ENCODE data around the gene FBXL17.
"Not testable (repeated sequence)": the region's sequence is repeated elsewhere in the genome, so short reads cannot be mapped to it uniquely, and the experiment has no call there.

Gene FBXL17

DNA sequence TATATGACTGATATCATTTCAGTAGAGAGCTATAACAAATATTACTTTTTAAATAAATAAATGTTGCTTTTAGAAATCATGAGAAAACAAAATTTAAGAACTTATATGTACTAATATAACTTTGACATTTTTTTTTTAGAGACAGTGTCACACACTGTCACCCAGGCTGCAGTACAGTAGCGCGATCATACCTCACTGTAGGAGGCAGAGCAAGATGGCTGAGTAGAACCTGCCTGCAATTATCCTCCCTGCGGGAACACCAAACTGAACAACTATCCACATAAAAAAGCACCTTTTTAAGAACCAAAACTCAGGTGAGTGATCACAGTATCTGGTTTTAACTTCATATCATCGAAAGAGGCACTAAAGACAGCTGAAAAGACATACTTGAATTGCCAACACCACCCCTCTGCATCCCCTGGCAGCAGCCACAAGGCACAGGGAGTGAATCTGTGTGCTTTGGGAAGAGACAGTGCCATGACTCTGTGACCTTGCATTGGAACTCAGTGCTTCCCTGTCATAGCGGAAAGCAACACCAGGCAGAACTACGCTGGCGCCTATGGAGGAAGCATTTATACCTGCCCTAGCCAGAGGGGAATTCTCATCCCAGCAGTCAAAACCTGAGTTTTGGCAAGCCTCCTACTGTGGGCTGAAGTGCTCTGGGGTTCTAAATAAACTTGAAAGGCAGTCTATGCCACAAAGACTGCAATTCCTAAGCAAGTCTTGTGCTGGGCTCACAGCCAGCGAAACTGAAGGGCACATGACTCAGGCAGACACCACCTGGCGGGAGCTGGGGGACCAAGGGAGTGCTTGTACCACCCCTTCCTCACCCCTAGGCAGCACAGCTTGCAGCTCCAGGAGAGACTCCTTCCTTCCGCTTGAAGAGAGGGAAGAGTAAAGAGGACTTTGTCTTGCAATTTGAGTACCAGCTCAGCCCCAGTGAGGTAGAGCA, 142.7 kb downstream of the FBXL17 start:
- DNase-seq: no peak

DNA sequence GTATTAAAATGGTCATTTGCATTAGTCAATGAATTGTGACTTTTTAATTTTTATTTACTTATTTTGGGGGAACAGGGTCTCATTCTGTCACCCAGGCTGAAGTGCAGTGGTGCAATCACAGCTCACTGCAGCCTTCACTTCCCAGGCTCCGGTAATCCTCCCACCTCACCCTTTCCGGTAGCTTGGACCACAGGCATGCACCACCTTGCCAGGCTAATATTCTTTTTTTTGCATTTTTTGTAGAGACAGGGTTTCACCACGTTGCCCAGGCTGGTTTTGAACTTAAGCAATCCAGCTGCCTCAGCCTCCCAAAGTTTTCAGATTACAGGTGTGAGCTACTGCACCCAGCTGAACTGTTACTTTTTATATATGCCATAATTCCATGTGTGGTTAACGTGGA, 143.4 kb downstream of the FBXL17 start:
- DNase-seq: no peak

DNA sequence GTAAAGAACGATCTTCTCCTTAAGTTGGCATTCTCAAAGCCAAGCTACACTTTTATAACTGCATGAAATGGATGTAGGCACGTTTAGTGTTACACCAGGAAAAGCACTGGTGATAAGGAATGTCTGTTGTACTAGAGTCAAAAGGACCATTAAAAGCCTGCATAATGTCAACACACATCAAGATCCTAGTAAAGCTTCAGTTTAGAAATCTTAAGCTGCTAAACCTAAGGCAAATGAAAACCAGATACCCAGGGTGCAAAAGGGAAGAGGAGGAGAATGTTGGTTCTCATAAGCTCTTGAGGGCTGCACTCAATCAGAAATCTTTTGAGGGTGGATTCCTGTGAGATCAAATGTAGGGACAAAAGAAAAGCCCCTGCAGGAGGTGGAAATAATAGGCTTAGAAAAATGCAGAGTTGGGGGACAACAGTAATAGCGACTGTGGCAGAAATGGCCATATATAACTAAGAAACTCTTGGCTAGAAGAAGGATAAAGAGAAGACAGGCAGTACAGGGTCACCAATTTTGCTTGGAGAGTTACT, 148.2 kb downstream of the FBXL17 start:
- DNase-seq: no peak

DNA sequence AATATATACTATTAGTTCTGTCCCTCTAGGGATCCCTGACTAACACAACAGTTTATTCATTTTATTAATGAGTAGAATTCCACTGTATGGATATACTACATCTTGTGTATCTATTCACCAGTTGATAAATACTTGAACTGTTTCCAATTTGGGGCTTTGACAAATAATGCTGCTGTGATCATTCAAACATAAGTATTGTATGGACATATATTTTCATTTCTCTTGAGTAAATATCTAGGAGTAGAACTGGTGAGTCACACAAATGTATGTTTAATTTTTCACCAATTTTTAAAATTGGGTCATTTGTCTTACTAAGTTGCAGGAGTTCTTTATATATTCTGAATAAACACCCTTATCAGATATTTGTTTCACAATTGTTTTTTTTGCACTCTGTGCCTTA, 149.1 kb downstream of the FBXL17 start:
- no peak for DNase-seq

DNA sequence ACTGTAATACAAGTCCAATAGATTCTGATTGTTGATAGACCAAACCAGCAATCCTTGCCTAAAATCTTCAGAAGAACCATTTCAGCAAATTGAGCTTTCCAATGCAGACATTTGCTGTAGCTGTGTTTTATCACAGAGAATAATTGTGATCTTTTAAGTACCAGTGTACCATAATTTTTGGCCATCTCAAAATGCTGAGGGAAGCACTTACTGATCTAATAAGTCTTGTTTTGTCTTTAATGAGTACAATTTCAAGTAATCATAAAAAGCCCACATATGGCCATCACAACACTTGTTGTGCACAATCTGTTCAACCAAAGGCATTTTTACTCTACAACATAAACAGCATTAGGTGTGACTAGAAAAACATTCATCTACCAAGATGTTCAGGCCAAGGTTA, 159.9 kb downstream of the FBXL17 start:
- DNase-seq: no peak

DNA sequence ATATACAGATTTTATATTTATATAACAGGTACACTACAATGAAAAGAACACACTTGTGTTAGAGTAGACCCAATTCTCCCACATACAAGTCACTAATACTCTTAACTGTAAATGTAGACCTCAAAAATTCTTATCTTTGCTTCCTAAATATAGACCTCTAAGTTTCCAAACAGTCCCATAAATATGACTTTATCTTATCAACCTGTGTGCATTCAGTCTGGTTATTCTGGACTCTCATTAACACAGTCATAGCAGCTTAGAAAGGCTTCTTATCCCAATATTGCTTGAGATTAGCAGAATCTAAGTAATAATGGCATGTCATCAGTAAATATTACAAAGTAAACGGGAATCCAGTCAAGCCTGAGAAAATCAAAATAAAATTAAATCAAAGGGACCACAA, 161.1 kb downstream of the FBXL17 start:
- DNase-seq: no peak

DNA sequence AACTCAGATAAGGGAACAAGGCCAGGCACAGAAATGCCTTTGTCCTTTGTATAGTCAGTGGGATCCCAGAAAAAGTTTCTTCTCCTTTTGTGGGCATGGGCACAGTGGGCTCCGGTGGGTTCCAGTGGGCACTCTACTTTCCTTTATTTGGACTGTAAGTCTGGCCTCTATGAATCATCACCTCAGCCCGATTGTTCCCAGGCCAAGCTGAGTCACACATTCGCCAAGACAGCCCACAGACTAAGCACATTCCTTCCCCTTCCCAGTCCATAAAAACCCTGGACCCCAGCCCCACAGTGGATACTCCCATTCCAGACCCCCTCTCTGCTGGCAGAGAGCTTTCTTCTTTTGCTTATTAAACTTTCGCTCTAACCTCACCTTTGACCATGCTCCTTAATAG, 165.0 kb downstream of the FBXL17 start:
- DNase-seq: no peak

DNA sequence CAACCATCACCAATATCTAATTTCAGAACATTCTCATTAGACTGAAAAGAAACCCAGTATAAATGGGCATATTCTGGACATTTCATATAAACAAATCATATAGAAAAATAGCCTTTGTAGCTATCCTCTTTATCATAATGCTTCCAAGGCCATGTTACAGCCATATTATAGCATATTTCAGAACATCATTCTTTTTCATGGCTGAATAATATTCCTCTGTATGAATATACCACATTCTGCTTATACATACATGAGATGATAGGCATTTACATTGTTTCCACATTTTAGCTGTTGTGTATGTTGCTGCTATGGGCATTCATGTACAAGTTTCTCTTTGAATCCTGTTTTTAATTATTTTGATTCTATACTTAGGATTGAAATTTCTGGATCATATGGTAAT, 167.0 kb downstream of the FBXL17 start:
- no peak for DNase-seq

DNA sequence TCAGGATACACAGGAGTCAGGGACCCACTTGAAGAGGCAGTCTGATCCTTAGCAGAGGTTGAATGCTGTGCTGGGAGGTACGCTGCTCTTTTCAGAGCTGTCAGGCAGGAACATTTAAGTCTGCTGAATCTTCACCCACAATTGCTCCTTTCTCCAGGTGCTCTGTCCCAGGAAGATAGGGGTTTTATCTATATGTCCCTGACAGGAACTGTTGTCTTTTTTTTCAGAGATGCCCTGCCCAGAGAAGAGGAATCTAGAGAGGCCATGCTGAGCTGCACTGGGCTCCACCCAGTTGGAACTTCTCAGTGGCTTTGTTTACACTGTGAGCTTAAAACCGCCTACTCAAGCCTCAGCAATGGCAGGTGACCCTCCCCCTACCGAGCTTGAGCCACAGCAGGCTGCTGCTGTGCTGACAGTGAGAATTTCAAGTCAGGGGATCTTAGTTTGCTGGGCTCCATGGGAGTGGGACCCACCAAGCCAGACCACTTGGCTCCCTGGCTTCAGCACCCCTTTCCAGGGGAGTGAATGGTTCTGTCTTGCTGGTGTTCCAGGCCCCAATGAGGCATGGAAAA, 169.0 kb downstream of the FBXL17 start:
- no peak for DNase-seq

DNA sequence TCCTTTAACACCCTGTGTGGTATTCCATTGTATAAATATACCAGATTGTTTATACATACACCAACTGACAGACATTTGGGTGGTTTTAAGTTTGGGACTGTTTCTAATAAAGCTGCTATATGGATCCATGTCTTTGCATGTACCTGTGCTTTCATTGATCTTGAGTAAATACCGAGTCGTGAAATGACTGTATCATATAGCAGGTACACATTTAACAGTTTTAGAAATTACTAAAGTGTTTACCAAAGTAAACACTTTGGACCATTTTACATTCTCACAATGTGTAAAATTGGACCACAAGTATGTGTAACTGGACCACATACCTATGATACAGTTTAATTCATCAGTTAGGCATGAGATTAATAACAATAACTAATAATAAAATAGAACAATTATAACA, 175.2 kb downstream of the FBXL17 start:
- DNase-seq: no peak

DNA sequence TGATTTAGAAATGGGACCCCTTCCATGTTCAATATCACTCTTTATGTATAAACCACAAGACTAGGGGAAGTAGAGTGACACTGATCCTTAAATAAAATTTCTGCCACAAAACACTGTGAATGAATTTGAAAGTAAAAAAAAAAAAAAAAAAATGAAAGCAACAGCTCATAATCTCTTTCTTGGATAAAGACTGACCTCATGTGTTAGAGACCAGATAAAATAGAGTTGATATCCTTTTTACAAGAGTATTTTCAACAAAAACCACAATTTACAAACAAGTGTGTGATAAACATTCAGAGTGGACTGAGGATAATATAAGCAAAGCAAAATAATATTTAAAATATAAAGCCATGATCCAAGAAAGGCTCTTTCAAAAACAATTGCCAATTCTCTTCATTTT, 180.2 kb downstream of the FBXL17 start:
- no peak for DNase-seq

DNA sequence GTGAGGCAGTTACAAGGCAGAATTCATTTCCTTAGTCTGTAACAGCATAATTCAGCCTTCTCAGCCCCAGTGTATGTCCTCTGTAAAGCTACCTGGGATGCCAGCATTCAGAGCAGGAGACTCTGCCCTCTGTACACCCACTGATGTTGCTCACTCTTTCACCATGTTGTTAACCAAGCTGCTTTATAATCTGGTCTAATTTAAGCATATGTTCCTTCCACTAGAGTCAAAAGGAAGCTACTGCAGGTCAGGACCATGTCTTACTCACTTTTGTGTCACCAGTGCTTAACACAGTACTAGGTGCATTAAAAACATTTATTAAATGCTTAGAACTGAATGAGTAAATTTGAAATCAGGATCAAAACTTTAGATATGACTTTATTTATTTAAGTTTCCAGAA, 185.6 kb downstream of the FBXL17 start:
- DNase-seq: no peak

DNA sequence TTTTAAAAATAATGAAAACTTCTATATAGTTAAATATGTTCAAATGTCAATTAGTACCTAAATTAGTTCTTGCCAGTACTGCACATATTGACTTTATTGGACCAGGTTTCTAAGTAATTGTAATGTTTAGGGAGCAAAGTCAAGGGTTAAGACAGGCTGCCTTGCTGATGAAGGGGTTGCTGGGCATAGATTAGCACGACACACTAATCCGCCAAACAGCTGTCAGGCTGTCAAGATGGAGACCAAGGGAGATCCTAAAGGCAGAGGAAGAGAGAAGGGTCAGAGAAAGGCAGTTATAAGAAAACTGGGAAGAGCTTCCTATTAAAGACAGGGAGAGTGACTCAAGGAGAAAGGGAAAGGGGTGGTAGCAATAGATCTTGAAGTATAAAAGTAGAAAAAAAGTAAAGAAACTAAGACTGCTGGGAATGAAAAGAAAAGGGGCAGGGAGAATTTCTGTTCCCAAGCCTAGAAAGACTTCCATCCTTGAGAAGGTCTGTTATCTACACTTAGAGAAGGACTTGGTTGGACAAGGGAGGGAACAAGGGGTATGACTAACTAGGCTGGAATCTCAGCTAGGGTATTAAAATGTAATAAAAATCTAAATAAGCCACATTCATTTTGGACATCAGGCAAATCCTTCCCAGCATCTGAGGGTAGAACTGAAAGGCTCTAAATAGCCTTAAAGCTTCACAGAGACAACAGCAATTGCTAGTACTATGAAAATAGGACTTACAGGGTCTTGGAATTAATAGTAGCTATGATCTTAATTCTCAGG, 188.7 kb downstream of the FBXL17 start:
- no peak for DNase-seq

DNA sequence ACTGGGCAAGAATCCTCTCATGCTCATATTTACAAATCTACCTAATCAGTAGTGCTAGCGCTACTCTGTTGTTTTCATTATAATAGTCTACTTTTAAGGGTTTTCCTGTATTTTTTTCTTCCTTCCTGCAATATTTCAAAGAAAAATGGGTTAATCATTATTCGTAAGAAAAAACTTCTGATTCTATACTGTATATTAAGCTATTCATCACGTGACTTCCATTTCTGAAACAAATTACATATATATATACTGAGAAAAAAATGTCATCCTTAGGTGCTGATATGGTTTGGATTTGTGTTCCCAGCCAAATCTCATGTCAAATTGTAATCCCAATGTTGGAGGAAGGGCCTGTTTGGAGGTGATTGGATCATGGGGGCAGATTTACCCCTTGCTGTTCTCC, 197.0 kb downstream of the FBXL17 start:
- DNase-seq: no peak

DNA sequence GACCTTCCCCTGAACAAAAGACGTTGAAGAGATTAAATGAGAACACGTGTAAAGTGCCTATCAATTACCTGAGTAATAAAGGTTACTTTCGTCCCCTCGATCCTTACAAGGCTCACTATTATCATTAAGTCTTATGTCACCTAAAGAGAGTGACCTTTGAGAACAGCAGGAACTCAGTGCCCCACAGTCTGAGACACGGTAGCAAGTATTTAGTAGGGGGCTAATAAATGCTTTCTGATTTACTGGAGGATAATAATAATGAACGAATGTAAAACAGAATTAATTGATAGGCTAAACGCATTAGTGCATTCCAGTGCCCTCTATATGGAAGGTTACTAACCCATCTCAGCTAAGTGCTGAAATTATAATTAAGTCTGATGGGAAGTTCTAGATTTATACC, 199.9 kb downstream of the FBXL17 start:
- no peak for DNase-seq

DNA sequence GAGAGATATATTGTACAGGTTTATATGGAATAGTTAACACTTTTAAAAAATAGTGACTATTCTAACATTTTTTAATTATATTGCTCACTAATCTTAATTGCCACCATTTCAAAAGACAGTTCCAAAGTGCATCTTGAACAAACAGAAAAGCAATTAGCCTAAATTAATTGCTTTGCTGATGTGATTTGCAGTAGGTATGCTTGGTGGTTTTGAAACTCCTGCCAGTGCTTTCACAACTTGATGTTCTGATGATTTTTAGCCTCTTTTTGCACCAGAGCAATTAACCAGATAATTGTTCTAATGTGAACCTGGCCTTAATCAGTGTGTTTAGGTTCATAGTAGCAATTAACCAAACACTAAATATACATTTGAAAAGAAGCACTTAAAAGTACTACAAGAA, 207.6 kb downstream of the FBXL17 start:
- no peak for DNase-seq

DNA sequence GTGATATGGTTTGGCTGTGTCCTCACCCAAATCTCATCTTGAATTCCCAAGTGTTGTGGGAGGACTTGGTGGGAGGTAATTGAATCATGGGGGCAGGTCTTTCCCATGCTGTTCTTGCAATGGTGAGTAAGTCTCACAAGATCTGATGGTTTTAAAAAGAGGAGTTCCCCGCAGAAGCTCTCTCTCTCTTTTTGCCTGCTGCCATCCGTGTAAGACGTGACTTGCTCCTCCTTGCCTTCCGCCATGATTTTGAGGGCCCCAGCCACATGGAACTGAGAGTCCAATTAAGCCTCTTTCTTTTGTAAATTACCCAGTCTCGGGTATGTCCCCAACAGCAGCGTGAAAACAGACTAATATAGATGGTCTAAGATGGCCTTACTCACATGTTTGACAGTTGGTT, 210.1 kb downstream of the FBXL17 start:
- DNase-seq: no peak

DNA sequence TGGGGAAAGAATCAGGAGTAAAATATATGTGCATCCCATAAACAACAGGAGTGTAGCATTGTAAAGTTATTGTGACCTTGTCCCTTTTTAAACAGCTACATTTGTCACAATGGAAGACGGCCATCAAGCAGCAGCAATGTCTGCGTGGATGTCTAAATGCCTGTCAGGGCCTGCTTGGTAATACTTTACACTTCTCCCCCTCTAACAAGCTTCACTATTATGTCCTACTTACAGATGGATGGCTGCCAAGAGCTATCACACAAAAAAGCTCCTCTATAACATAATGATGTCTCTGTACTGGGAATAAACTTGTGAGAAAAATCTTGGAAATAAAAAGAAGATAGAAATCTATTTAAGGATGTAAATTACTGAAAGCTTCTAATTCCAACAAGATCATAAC, 213.0 kb downstream of the FBXL17 start:
- no peak for DNase-seq

DNA sequence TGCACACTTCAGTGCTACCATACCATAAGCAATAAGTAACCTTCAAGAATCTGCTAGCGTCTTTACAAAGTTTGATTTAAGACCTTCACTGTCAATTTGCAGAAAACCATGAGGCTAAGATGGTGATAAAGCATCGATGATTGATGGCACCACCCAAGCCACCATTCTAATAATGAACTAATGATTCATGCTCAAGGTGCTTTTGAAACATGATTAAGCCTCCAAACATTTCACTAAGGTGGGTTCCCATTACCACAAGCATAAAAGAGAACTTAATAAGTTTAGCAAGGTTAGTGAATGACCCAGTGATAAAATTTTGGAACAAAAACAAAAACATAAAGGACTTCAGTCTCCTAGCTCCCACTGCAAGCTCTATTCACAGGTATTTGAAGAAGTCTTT, 214.7 kb downstream of the FBXL17 start:
- DNase-seq: no peak

DNA sequence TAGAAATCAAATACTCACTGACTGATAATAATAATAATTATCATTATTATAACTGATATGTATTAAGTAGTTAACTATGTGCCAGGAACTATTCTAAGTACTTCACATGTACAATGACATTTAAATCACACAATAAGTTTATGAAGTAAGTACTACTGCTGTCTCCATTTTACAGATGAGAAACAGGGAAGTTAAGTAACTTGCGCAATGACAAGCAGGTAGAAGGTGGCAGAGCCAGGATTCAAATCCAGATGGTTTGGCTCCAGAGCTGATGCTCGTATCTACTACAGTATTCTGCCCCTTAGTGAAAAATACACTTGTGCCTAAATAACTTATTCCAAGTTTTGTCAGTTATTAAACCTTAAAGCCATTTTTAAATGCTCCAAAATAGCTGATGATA, 217.3 kb downstream of the FBXL17 start:
- DNase-seq: no peak

DNA sequence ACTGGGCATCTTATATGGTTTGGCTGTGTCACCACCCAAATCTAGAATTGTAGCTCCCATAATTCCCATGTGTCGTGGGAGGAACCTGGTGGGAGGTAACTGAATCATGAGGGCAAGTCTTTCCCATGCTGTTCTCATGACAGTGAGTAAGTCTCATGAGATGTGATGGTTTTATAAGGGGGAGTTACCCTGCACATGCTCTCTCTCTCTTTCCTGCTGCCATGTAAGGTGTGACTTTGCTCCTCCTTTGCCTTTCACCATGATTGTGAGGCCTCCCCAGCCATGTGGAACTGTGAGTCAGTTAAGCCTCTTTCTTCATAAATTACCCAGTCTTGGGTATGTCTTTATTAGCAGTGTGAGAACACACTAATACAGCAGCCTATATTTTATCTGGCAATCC, 229.0 kb downstream of the FBXL17 start:
- DNase-seq: not testable (repeated sequence)

DNA sequence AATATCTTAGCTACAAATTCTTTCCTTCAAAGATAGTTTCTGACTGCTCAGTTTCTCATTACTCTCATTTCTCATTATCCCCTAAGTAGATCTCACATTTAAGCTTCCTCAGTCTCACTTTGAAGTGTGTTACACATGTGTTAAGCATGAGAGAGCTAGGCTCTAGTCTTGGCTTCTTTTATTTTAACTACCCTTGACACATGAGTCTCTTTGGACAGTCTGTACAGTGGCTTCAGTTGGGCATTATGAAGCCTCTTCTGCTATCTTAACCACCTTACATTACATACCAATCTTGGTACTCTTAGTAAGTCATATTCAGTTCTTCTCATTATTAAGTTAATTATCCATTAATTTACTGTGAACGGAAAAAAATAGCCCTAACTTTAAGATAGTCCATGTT, 232.5 kb downstream of the FBXL17 start:
- DNase-seq: no peak

DNA sequence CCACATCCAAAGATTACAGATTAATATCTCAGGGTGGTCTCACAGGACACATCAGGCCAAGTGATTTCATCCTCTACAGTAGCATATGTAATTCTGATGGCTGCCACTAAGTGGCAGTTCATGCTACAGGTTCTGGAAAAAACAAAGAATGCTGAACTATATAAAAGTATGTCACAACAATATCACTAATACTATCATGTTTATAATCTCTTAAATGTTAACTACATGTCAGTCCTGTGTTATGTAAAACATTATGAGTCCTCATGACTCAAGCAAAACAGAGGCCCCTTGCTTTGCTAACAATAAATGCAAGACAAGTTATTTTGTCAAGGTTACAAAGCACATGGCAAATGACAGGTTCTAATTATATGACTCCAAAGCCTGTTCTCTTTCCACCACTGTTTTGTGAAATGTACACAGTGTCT, 233.2 kb downstream of the FBXL17 start:
- peak; percentile 15 for DNase-seq

DNA sequence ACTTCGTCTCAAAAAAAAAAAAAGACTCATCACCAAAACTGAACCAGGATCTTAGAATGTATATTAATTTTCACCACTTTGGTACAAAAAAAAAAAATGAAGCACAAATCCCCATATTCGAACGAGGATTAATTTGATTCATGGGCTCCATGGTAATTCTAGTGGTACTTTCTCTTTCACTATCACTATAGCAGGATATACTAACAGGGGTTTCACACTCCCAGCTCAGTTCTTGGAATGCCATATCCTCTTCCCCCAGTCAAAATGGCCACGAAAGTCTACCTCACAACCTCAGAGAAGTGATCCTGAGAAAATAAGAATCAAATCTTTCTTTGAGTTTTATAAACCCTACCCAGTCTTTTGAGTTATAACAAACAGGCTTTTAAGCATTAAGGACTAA, 235.7 kb downstream of the FBXL17 start:
- DNase-seq: no peak
